Ramos (cell line): Measurements from ENCODE around the gene FCRLA.

Experiments
- in situ Hi-C: fragments of 300-500 bp; cut with MboI; formaldehyde crosslinking; loops from one replicate; pipeline ENCODE4 v1.14.3; 2022; ENCODE audit warnings: low sequenced_read_pairs; ENCODE audit not compliant: unreplicated experiment

The FCRLA gene

GRCh38 chr1:161728376-161729226 is 21.6 kb downstream of the FCRLA start:
- in situ Hi-C loops = loop anchor here (25.0 kb wide), 1 partner anchor 91 kb away; the partner anchor contains the start of gene FCGR3B

GRCh38 chr1:161730050-161730564 is 23.1 kb downstream of the FCRLA start:
- in situ Hi-C loops = loop anchor here (25.0 kb wide), 1 partner anchor 93 kb away; the partner anchor contains the start of gene FCGR3B

- in situ Hi-C loops = loop anchor here (25.0 kb wide), 1 partner anchor 94 kb away; the partner anchor contains the start of gene FCGR3B
These were observed 24.2 kb downstream of the FCRLA start for GRCh38 chr1:161731241-161731640.

GRCh38 chr1:161731981-161732718 is 25.1 kb downstream of the FCRLA start:
- in situ Hi-C loops = loop anchor here (25.0 kb wide), 1 partner anchor 95 kb away; the partner anchor contains the start of gene FCGR3B

- in situ Hi-C loops = loop anchor here (25.0 kb wide), 1 partner anchor 96 kb away; the partner anchor contains the start of gene FCGR3B
These were observed 26.5 kb downstream of the FCRLA start for GRCh38 chr1:161733526-161733925.

- in situ Hi-C loops = loop anchor here (25.0 kb wide), 1 partner anchor 99 kb away; the partner anchor contains the start of gene FCGR3B
These were observed 28.8 kb downstream of the FCRLA start for GRCh38 chr1:161735837-161736236.

GRCh38 chr1:161736335-161736969 is 29.4 kb downstream of the FCRLA start:
- in situ Hi-C loops = loop anchor here (25.0 kb wide), 1 partner anchor 99 kb away; the partner anchor contains the start of gene FCGR3B

- in situ Hi-C loops = loop anchor here (25.0 kb wide), 1 partner anchor 100 kb away; the partner anchor contains the start of gene FCGR3B
These were observed 30.6 kb downstream of the FCRLA start for GRCh38 chr1:161737625-161738024.

- in situ Hi-C loops = loop anchor here (25.0 kb wide), 1 partner anchor 101 kb away; the partner anchor contains the start of gene FCGR3B
These were observed 31.7 kb downstream of the FCRLA start for GRCh38 chr1:161738627-161739287.

- in situ Hi-C loops = loop anchor here (10.0 to 25.0 kb wide), 3 partner anchors 103 to 255 kb away; partner anchors contain the start of gene FCGR3B
These were observed 33.0 kb downstream of the FCRLA start for GRCh38 chr1:161739865-161740566.

- in situ Hi-C loops = loop anchor here (10.0 to 25.0 kb wide), 3 partner anchors 104 to 256 kb away; partner anchors contain the start of gene FCGR3B
These were observed 33.9 kb downstream of the FCRLA start for GRCh38 chr1:161740921-161741320.

- in situ Hi-C loops = loop anchor here (10.0 to 25.0 kb wide), 3 partner anchors 106 to 258 kb away; partner anchors contain the start of gene FCGR3B
These were observed 36.2 kb downstream of the FCRLA start for GRCh38 chr1:161743231-161743630.

GRCh38 chr1:161747801-161748200 is 40.8 kb downstream of the FCRLA start:
- in situ Hi-C loops = loop anchor here (10.0 to 25.0 kb wide), 3 partner anchors 110 to 263 kb away; partner anchors contain the start of gene FCGR3B

- in situ Hi-C loops = loop anchor here (10.0 to 25.0 kb wide), 3 partner anchors 112 to 265 kb away; partner anchors contain the start of gene FCGR3B
These were observed 42.7 kb downstream of the FCRLA start, which contains the start of gene DUSP12 for GRCh38 chr1:161749509-161750407. DUSP12 (plus strand) TSS chr1:161749786; CDS start chr1:161749802, 16 bp downstream.

GRCh38 chr1:161763522-161764098 is 56.6 kb downstream of the FCRLA start:
- in situ Hi-C loops = no loop called here
